GM18507 (cell line): ENCODE results near the gene COMP.

Source experiments
- DNase-seq: peaks from one replicate; pipeline ENCODE4 v3.0.0; 2011; ENCODE audit warnings: low read depth; ENCODE audit not compliant: insufficient read length; ENCODE audit errors: extremely low spot score
- FAIRE-seq: peaks from 2 replicates; lab custom pipeline; 2011; peaks lifted over from hg19 to GRCh38; lab: Jason Lieb, UNC

The COMP gene

GRCh38 chr19:18756896-18757295 lies 34.2 kb downstream of the COMP start:
- no peak for FAIRE-seq
- DNase-seq, result no peak

- no peak for DNase-seq
- FAIRE-seq, result no peak
Measured at GRCh38 chr19:18754501-18754900, 36.6 kb downstream of the COMP start.

GRCh38 chr19:18751571-18751970 lies 39.5 kb downstream of the COMP start:
- FAIRE-seq (no peak), DNase-seq (no peak)

- FAIRE-seq (no peak), DNase-seq (no peak)
Measured at GRCh38 chr19:18750295-18750970, 40.7 kb downstream of the COMP start.

GRCh38 chr19:18749362-18750231 lies 41.5 kb downstream of the COMP start:
- FAIRE-seq (no peak), DNase-seq (no peak)

- no peak for FAIRE-seq
- no peak for DNase-seq
Measured at GRCh38 chr19:18746401-18747325, 44.4 kb downstream of the COMP start.

- DNase-seq (no peak), FAIRE-seq (no peak)
Measured at GRCh38 chr19:18745931-18746330, 45.2 kb downstream of the COMP start.

GRCh38 chr19:18745012-18745735 lies 45.9 kb downstream of the COMP start:
- FAIRE-seq, result no peak

GRCh38 chr19:18743784-18744418 lies 47.2 kb downstream of the COMP start:
- FAIRE-seq (no peak), DNase-seq (no peak)

More at GRCh38 chr19:18745012-18745735, 45.9 kb downstream of the COMP start:
- DNase-seq, result no peak

GRCh38 chr19:18742838-18743783 lies 48.0 kb downstream of the COMP start:
- DNase-seq (no peak), FAIRE-seq (no peak)

- DNase-seq, result no peak
- no peak for FAIRE-seq
Measured at GRCh38 chr19:18742324-18742723, 48.8 kb downstream of the COMP start.

- FAIRE-seq (no peak), DNase-seq (no peak)
Measured at GRCh38 chr19:18741124-18742121, 49.7 kb downstream of the COMP start.

GRCh38 chr19:18738961-18739690 lies 52.0 kb downstream of the COMP start:
- DNase-seq (no peak), FAIRE-seq (no peak)

GRCh38 chr19:18737954-18738351 lies 53.2 kb downstream of the COMP start:
- FAIRE-seq, result no peak

GRCh38 chr19:18737337-18737953 lies 53.7 kb downstream of the COMP start:
- FAIRE-seq (no peak), DNase-seq (no peak)

More at GRCh38 chr19:18737954-18738351, 53.2 kb downstream of the COMP start:
- no peak for DNase-seq
